ENCODE measurements around the gene PGAP2.
A peak's percentile ranks its signal among the peaks of the same experiment; 100 is the strongest.
"Not testable (repeated sequence)": the region's sequence is repeated elsewhere in the genome, so short reads cannot be mapped to it uniquely, and the experiment has no call there.

PGAP2 gene

DNA sequence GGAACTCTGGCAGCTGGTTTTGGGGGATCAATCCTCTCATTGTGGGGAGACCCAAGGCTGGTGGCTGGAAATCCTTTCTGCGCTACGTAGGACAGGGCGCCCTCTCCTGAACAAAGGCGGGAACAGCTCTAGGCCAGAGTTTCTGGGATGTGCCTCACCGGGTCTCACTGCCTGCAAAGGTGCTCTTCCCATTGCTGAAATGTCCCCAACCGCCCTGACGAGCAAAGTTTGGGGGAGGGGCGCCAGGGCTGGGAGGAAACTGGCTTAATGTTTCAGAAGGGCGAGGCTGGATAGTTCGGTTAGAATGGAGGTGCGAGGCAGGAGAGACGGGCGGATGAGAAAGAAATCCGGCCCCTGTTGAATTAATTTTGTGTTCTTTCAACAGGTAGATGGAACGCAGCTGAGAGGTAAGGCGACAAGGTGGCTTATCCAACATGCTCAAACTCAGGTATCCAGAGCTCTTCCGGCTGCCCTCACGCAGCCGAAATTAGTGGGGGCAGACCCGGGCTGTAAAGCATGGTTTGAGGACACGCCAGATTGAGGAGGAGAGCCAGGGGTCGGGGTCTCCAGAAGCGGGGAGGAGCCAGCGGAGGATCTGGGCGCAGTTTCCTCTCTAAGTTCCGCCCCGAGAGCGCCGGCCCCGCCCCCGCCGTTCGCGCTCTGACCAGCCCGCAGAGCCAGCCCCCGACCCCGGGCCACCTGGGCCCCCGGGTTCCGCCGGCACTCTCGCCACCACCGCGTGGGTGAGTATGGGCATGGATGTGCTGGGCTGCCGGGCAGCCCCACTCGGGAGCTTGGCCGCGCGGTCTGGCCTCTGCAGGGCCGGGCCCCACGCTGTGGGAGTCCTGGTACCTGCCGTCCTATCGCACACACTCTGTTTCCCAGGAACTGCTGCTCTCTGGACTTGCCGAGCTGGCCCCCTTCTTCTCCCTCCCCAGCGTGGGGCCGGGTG lies at the start of gene PGAP2:
TSS of gene PGAP2 (plus strand) at position 652 of the 952 bp plus-strand sequence. CDS start 2,700 bp downstream, outside the sequence.
- peak; percentile 41 for DNase-seq

DNA sequence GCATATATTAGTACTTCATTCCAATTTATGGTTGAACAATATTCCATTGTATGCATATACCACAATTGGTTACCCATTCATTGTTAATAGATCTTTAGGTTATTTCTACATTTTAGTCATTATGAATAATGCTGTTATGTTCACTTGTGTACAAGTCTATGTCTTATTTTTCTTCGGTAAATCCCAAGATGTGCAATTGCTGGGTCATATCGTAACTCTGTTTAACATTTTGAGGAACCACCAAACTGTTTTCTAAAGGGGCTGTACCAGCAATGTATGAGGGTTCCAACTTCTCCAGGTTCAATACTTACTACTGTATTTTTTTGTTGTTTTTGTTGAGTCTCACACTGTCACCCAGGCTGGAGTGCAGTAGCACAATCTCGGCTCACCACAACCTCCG lies 44.1 kb upstream of the PGAP2 start:
- DNase-seq, result no peak

DNA sequence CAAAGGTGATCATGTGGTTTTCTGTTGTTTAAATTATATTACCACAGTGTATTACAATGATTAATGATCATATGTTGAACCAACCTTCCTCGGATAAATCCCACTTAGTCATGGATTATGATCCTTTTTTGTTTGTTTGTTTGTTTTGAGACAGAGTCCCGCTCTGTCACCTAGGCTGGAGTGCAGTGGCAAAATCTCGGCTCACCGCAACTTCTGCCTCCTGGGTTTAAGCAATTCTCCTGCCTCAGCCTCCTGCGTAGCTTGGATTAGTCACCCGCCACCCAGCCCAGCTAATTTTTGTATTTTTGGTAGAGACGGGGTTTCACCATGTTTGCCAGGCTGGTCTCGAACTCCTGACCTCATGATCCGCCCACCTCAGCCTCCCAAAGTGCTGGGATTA lies 41.5 kb upstream of the PGAP2 start:
- not testable (repeated sequence) for DNase-seq

DNA sequence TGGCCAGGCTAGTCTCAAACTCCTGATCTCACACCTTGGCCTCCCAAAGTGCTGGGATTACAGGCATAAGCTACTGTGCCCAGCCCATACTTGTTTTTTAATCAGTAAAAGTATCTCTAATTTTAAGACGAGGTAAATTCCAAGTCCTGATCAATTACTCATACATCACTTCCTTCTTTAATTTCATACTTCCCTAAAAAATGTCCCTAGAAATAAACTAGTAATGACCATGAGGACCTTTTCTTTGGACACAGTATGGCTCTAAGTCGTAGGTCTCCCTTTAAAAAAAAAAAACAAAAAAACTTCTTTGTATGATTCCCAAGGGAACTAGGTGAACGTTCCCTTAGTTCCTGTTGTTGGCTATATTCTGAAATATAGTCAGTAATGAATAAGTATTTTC lies 40.8 kb upstream of the PGAP2 start:
- DNase-seq, result no peak

DNA sequence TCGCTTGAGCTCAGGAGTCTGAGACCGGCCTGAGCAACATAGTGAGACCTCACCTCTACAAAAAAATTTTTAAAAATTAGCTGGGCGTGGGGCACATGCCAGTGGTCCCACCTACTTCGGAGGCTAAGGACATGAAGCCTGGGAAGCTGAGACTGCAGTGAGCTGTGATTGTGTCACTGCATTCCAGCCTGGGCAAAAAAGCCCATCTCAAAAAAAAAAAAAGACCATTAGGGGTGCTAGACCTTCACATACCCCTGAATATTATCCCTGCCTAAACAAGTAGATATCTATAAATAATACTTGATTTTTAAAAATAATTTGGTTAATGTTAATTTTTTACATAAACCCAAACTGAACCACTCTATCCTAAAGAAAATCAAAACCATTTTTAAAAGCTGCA lies 35.2 kb upstream of the PGAP2 start:
- DNase-seq, result no peak

DNA sequence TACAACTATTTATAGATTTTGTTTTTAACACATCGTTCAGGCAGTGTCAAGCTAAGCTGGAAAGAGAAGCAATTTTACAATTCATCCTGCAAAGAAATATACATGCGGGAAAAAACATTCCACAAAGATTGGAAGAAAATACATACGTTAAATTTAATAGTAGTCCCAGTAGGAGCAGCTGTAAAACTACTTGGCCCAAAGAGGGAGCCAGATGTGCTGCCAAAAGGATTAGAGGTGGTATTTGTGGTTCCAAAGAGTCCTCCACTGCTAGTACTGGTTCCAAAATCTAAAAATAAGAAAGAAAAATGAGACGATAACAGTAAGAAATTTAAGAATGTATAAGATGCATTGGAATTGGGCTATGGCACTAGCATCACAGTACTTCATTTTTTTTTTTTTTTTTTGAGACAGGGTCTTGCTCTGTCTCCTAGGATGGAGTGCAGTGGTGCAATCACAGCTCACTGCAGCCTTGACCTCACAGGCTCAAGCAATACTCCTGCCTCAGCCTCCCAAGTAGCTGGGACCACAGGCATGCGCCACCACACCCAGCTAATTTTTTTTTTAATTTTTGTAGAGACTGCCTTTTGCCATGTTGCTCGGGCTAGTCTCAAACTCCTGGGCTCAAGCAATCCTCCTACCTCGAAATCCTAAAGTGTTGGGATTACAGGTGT lies 32.5 kb upstream of the PGAP2 start:
- DNase-seq, result no peak

DNA sequence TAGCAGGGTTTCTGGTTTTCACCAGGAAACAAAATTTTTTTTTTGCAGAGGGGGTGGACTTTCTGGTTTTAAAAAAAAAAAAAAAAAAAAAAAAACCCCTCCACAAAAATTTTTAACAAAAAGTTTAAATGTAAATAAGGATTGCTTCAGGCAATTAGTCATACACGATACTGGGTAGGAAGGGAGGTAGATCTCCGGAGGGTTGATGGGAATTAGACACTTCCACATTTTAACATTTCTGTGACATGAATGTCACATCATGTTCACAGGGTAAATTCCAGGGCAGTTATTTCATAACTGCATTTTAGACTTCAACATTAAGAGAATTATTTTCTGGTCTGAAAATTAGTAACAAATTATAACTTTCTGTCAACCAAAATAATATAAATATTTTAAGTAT lies 26.9 kb upstream of the PGAP2 start:
- DNase-seq, result no peak

DNA sequence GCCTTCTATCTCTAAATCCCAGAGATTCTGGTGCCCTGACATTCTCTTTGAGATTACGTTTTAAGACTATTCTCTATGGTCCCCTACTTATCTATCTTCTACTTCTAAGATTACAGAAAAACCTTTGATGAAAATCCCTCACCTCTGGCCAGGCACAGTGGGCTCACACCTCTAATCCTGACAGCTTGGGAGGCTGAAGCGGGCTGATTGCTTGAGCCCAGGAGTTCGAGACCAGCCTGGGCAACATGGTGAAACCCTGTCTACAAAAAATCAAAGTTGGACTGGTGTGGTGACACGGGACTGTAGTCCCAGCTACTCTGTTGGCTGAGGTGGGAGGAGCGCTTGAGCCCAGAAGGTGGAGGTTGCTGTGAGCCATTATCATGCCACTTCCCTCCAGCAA lies 25.4 kb upstream of the PGAP2 start:
- DNase-seq, result no peak

DNA sequence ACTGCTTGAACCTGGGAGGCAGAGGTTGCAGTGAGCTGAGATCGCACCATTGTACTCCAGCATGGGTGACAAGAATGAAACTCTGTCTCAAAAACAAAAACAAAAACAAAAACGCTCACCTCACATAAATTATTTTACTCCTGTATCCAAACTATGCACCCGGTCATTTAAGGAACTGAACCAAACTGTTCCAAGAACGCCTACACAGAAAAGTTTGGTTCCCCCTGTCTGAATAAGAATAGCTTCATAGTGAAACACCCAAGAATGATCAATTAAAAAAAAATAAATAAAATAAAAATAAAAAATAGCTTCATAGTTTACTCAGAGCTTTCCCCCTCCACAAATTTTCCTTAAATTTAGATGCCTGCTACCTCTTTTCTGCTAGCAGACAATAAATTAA lies 24.7 kb upstream of the PGAP2 start:
- no peak for DNase-seq

DNA sequence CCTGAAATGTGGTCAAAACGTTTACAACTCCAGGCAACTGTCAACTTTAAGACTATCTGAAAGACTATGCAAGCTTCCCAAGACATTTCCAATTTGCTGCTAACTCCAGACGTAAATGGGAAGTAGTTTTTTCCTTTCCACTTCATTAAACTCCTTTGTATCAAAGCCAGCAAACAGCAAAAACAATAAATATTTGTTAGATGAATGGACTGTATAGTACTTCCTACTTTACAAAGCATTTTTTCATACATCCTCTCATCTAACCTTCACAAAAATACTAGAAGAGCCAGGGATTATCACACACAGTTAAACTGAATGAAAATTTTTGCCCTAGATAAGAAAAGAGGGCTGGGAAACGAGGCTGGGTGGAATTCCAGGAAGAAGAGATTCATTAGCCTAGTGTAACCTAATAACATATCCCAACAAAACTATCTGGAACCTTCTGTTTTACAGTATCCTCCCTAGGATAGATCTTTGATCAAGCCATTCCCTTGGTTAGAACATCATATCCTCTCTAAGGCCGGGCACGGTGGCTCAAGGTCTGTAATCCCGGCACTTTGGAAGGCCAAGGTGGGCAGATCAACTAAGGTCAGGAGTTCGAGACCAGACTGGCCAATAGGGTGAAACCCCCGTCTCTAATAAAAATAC lies 21.5 kb upstream of the PGAP2 start:
- DNase-seq, result no peak

DNA sequence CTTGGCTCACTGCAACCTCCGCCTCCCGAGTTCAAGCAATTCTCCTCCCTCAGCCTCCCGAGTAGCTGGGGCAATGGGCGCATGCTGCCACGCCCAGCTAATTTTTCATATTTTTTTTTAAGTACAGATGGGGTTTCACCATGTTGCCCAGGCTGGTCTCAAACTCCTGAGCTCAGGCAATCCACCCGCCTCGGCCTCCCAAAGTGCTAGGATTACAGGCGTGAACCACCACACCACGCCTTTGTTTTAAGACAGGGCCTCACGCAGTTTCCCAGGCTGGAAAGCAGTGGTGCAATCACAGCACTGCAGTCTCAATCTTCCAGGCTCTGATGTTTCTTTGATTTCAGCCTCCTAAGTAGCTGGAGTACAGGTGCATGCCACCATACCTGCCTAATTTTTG lies 14.0 kb upstream of the PGAP2 start:
- DNase-seq, result not testable (repeated sequence)

DNA sequence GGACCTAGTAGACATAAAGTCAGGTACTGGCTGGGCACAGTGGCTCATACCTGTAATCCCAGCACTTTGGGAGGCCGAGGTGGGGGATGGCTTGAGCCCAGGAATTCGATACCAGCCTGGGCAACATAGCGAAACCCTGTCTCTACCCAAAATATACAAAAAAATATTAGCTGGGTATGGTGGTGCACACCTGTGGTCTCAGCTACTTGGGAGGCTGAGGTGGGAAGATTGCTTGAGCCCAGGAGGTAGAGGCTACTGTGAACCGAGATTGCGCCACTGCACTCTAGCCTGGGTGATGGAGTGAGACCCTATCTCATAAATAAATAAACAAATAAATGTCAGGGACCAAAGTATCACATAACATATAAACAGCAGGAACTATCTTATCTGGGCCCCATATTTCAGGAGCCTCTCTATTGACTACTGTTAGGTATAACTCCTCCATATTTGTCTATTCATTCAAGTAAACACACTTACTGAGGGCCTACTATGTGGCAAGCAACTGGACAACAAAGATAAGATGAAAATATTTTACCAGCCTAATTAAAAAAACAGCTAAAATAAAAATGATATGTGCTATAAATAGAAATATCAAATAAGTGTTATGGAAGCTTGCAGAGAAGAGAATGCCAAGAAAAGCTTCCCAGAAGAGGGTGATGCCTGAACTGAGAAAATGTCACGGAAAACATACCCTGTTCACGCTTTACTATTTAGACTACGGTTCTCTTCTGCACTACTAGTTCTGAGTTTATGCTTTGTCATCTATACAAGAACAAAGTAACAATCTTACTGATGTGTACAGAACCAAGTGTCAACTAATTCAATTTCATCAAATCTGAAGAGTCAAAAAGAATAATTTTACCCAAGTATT lies 13.0 kb upstream of the PGAP2 start:
- no peak for DNase-seq

DNA sequence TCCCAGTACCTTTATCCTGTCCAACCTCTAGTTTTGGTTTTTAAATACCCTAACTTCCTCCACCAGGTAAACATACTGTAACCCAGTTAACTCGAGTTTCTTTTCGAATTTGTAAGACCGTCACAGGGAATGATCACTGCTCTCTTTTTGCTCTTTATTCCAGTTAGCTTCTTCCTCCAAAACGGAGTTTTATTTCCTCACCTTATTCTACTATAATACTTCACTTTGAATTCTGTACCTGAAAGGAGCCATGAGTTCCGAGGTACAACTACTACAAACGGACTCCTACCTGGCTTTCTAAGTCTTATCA lies 12.4 kb upstream of the PGAP2 start:
- DNase-seq, result no peak

DNA sequence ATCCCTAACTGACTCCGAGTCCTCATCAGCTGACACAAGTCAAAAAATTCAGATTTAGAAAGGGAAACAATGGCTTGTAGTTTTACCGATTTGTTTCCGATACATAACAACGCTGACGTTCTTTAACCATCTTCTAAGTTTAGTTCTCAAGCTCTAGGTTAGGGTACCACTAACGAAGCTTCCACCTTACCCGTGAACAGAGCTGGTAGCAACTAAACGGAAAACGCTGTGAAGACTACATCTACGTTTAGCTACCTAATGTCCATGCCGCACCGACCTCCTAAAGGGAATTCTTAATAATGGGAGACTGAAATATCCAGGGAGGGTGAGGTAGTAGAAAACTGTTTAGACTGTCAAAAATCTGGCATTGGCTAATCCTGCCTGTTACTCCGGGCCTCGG lies 12.0 kb upstream of the PGAP2 start:
- no peak for DNase-seq

DNA sequence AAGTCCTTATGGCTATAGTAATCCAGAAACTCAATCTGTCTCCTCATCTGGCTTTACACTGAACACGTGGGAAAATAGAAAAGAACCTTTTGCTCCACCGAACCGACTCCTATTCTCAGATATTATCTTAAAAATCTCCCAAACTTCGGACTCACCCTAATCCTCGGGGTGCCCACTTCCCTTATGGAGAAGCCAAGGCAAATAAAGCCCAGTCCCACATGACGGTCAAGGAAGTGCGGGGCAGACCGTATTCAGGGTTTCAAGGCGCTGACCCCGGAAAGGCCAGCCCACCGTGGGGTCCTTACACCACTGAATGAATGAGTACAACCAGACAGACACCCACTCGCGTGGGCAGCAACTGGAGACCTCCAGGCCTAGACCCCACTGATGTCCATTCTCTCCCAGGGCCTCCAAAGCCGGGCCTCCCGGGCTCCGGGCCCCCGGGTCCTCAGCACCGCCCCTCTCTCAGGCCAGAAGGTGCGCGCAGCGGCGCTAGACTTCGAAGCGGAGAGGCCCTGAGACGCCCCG lies 11.5 kb upstream of the PGAP2 start:
- DNase-seq, result peak; percentile 4

DNA sequence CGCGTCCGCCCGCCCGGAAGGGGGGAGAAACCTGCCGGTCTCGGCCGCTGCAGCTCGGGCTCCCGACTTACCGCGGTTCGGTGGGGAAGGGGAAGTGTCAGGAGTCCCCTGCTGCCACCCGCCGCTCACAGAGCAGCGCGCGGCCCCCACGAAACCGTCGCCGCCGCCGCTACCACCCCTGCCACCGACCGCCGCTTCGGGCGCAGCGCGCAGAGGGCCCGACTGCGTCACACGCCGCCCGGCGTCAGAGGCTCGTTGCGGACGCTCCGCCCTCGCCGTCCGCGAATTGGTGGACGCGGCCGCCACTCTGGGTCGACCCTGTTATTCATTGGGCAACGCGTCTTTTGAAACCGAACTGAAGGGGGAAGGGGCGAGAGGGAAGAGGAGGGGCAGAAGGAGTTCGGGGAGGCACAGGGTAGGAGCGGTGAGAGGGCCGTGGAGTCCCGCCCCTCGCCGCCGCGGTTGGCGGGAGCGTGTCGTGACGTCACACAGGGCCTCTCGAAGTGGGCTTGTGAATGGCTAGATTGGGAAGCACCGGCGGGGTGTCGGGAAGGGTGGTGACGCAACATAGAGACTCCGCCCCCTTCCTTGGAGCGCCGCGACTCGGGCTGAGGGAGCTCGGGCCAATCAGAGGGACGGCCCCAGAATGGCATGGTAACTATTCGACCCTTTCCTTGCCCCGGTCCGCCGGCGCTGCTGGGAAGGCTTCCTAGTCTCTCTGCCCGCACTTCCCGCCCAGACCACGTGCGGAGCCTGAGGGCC lies 10.8 kb upstream of the PGAP2 start, which contains the start of gene NUP98:
TSS of gene NUP98 (minus strand) at position 226 of the 762 bp plus-strand sequence. CDS start 15,437 bp downstream, outside the sequence.
- peak; percentile 95 for DNase-seq

DNA sequence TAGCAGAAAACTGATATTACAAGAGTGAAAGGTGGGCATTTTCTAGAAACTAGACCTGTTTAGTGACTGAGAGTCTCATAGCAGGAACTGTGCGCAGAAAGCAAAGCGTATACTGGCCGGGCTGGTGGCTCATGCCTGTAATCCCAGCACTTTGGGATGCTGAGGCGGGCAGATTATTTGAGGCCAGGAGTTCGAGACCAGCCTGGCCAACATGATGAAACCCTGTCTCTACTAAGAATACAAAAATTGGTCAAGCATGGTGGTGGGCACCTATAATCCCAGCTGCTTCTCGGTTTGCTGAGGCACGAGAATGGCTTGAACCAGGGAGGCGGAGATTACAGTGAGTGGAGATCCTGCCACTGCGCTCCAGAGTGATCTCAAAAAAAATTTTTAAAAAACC lies 9.2 kb upstream of the PGAP2 start:
- no peak for DNase-seq

DNA sequence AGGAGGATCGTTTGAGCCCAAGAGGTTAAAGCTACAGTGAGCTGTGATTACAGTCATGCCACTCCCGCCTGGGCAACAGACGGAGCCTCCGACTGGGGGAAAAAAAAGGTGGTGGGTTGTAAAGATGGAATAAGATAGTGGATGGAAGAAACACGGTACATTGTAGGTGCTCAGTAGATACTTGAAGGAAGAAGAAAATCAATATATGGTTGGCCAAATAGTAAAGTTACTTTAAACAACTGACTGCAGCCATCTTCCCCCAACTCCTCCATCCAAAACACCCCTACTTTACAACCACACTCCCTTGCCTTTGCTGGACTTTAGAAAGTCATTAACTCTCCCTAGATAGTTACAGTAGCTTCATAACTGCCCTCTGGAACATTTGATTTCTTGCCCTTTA lies 8.5 kb upstream of the PGAP2 start:
- DNase-seq, result no peak

DNA sequence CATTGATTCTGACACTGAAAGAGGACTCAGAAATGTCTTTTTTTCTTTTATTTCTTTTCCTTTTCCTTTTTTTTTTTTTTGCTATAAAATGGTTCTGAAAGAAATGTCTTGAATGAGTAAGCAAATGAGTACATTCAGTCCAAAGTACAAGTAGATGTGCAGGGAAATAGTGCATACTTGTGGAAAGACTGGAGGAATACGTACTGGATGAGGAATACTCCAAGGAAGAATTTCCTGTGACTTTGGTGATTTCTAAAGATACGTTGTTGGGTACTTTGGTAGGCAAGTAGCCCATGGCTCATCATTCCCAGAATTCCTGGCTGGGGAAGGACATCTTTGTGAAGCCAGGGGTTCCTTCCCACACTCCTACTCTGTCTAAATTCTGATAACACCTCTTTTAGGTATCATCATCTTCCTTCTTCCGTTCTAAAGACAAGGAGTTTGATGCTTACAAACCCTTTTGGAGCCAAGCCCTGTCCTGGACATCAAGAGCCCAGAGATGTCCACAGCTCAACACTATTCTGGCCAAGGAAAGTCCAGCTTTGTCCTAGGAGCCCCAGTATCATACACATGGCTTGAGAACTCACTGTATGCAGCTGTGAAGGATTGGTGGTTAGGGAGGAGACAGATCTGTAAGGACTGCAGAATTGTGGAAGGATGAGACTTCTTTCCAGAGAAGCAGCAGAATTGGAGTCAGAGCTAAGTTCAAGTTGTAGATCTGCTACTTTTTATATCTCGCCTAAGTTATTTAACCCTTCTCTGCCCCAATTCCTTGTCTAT lies 6.2 kb upstream of the PGAP2 start:
- no peak for DNase-seq

DNA sequence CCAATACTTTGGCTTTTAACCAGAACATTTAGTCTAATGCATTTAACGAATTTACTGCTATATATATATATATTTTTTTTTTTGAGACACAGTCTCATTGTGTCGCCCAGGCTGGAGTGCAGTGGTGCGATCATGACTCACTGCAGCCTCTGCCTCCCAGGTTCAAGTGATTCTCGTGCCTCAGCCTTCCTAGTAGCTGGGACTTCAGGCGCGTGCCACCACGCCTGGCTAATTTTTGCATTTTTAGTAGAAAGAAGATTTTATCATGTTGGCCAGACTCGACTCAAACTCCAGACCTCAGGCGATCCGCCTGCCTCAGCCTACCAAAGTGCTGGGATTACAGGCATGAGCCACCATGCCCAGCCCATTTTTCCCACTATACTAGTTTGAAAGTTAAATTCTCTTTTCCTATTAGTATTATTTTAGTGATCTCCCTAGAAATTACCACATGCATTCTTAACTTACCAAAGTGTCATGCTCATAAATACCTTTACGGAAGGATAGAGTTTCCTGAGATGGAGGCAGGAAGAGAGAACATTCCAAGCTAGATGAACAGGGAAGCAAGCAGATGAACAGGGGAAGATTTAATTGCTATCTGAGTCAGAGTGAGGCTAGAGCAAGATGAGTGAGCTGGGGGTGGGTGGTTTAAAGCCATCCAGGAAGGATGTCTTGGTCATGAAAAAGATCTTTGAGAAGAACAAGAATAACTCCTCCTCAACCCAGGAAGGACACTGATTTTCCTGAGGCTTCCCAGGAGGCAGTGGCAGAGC lies 4.4 kb upstream of the PGAP2 start:
- DNase-seq, result no peak

All from NCI-H510A (cell line).